Uterus (tissue), 2 donors: ENCODE results near the gene TUBA1A.
"Not testable (repeated sequence)": the region's sequence is repeated elsewhere in the genome, so short reads cannot be mapped to it uniquely, and the experiment has no call there.

Source experiments
- POLR2A ChIP-seq, 2 donors: fragments of 450-650 bp; IDR thresholded peaks; one replicate each; pipeline ENCODE4 v1.6.1; 2016; ENCODE audit warnings: antibody characterized with exemption in 2 of 2, mild to moderate bottlenecking in 1 of 2, moderate library complexity in 1 of 2
- TF ChIP-seq, protein P1 (sequence below), 4 experiments: fragments of 200-600 bp in 2 of 4; fragments of 450-650 bp in 2 of 4; sonication (generic) in 2 of 4; IDR thresholded peaks; one replicate each; pipeline ENCODE4 v1.5.1; 2016 to 2019; ENCODE audit warnings: antibody characterized with exemption in 4 of 4, mild to moderate bottlenecking in 2 of 4, moderate library complexity in 1 of 4

DNA sequence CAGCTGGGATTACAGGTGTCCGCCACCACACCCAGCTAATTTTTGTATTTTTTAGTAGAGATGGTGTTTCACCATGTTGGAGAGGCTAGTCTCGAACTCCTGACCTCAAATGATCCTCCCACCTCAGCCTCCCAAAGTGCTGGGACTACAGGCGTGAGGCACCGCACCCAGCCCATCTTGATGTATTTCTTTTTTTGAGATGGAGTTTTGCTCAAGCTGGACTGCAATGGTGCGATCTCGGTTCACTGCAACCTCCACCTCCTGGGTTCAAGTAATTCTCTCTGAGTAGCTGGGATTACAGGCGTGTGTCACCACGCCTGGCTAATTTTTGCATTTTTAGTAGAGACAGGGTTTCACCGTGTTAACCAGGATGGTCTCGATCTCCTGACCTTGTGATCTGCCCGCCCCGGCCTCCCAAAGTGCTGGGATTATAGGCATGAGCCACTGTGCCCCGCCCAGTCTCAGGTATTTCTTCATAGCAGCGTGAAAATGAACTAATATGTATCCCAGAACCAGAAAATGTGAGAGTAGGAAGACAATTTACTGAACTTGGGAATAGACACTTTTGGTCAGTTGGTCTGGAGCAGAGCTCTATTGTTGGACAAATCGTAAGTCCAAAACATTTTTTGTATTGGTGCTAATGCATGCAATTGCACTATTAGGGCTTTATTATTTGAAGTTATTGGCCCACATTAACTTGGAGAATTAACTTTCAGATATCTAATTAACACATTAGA is 5.5 kb downstream of the TUBA1A start:
- TF ChIP-seq, protein P1, sequence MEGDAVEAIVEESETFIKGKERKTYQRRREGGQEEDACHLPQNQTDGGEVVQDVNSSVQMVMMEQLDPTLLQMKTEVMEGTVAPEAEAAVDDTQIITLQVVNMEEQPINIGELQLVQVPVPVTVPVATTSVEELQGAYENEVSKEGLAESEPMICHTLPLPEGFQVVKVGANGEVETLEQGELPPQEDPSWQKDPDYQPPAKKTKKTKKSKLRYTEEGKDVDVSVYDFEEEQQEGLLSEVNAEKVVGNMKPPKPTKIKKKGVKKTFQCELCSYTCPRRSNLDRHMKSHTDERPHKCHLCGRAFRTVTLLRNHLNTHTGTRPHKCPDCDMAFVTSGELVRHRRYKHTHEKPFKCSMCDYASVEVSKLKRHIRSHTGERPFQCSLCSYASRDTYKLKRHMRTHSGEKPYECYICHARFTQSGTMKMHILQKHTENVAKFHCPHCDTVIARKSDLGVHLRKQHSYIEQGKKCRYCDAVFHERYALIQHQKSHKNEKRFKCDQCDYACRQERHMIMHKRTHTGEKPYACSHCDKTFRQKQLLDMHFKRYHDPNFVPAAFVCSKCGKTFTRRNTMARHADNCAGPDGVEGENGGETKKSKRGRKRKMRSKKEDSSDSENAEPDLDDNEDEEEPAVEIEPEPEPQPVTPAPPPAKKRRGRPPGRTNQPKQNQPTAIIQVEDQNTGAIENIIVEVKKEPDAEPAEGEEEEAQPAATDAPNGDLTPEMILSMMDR (IDR thresholded peaks at IDR 0.05): not testable (repeated sequence)
- TF ChIP-seq POLR2A (IDR thresholded peaks at IDR 0.05): not testable (repeated sequence)
